Nephron (organoid): ENCODE data around the gene SAMD15.

Source experiments
- H3K27ac Mint-ChIP-seq, 3 experiments: 2 replicates each; pipeline ENCODE4 v1.8.0; 2020; ENCODE audit warnings: mixed read lengths in 3 of 3, mild to moderate bottlenecking in 2 of 3, moderate library complexity in 1 of 3
- H3K27me3 Mint-ChIP-seq: 2 replicates; pipeline ENCODE4 v1.8.0; 2021; ENCODE audit warnings: low read depth, mild to moderate bottlenecking, moderate library complexity, mixed read lengths
- H3K36me3 Mint-ChIP-seq: 2 replicates; pipeline ENCODE4 v1.8.0; 2020; ENCODE audit warnings: low read depth, mixed read lengths
- H3K4me1 Mint-ChIP-seq: 2 replicates; pipeline ENCODE4 v1.8.0; 2020; ENCODE audit warnings: mixed read lengths
- H3K4me3 Mint-ChIP-seq, 3 experiments: 2 replicates each; pipeline ENCODE4 v1.8.0; 2020; ENCODE audit warnings: mild to moderate bottlenecking in 3 of 3, mixed read lengths in 3 of 3, moderate library complexity in 2 of 3
- H3K9me3 Mint-ChIP-seq: 2 replicates; pipeline ENCODE4 v1.8.0; 2020; ENCODE audit warnings: mixed read lengths
- CTCF ChIP-seq, 3 experiments: fragments of 200-600 bp; sonication (generic); IDR thresholded peaks; one replicate each; pipeline ENCODE4 v1.5.0; 2021; ENCODE audit warnings: antibody characterized with exemption in 3 of 3; ENCODE audit not compliant: unreplicated experiment in 3 of 3

Gene SAMD15

GRCh38 chr14:77378701-77379100 lies 1.5 kb downstream of the SAMD15 start:
- no peak for TF ChIP-seq CTCF (IDR thresholded peaks at IDR 0.05; ENCODE audit: unreplicated experiment in 3 of 3)
- Mint-ChIP-seq H3K36me3 (peaks cover 10% of the 10 kb centered on the region), H3K4me3 (no peak overlapping the region), H3K27me3 (no peaks in the 10 kb centered on the region), H3K9me3 (no peaks in the 10 kb centered on the region), H3K27ac (no peak overlapping the region), H3K4me1 (peaks cover 20% of the 10 kb centered on the region)

- H3K27ac Mint-ChIP-seq, result no peak overlapping the region
- no peak overlapping the region for H3K4me3 Mint-ChIP-seq
- no peak for TF ChIP-seq CTCF (IDR thresholded peaks at IDR 0.05; ENCODE audit: unreplicated experiment in 3 of 3)
- H3K9me3 Mint-ChIP-seq, result no peaks in the 10 kb centered on the region
- H3K4me1 Mint-ChIP-seq, result no peaks in the 10 kb centered on the region
- no peaks in the 10 kb centered on the region for H3K27me3 Mint-ChIP-seq
- H3K36me3 Mint-ChIP-seq, result peaks cover 9% of the 10 kb centered on the region
These were observed 13.0 kb downstream of the SAMD15 start for GRCh38 chr14:77390188-77390587.

- H3K4me1 Mint-ChIP-seq, result no peaks in the 10 kb centered on the region
- H3K27me3 Mint-ChIP-seq, result no peaks in the 10 kb centered on the region
- peaks cover 5% of the 10 kb centered on the region for H3K9me3 Mint-ChIP-seq
- H3K4me3 Mint-ChIP-seq, result no peak overlapping the region
- peaks cover 12% of the 10 kb centered on the region for H3K36me3 Mint-ChIP-seq
- H3K27ac Mint-ChIP-seq, result no peak overlapping the region
- TF ChIP-seq CTCF (IDR thresholded peaks at IDR 0.05; ENCODE audit: unreplicated experiment in 3 of 3), result no peak
These were observed 23.0 kb downstream of the SAMD15 start for GRCh38 chr14:77400216-77400615.

GRCh38 chr14:77403768-77404167 lies 26.6 kb downstream of the SAMD15 start:
- Mint-ChIP-seq H3K4me3 (no peak overlapping the region), H3K27ac (no peak overlapping the region), H3K36me3 (peaks cover 6% of the 10 kb centered on the region), H3K27me3 (no peaks in the 10 kb centered on the region), H3K9me3 (no peaks in the 10 kb centered on the region), H3K4me1 (peaks cover 9% of the 10 kb centered on the region)
- no peak for TF ChIP-seq CTCF (IDR thresholded peaks at IDR 0.05; ENCODE audit: unreplicated experiment in 3 of 3)

- Mint-ChIP-seq H3K36me3 (no peaks in the 10 kb centered on the region), H3K4me1 (peaks cover 9% of the 10 kb centered on the region), H3K4me3 (no peak overlapping the region), H3K9me3 (no peaks in the 10 kb centered on the region), H3K27me3 (no peaks in the 10 kb centered on the region), H3K27ac (no peak overlapping the region)
- TF ChIP-seq CTCF (IDR thresholded peaks at IDR 0.05; ENCODE audit: unreplicated experiment in 3 of 3), result no peak
These were observed 28.9 kb downstream of the SAMD15 start for GRCh38 chr14:77406086-77406485.

GRCh38 chr14:77406718-77407117 lies 29.5 kb downstream of the SAMD15 start:
- Mint-ChIP-seq H3K36me3 (no peaks in the 10 kb centered on the region), H3K4me3 (no peak overlapping the region), H3K9me3 (no peaks in the 10 kb centered on the region), H3K27me3 (no peaks in the 10 kb centered on the region), H3K4me1 (peaks cover 9% of the 10 kb centered on the region), H3K27ac (no peak overlapping the region)
- no peak for TF ChIP-seq CTCF (IDR thresholded peaks at IDR 0.05; ENCODE audit: unreplicated experiment in 3 of 3)
